HUES48 (cell line): Measurements from ENCODE around the gene NKAIN1.
"Not testable (repeated sequence)": the region's sequence is repeated elsewhere in the genome, so short reads cannot be mapped to it uniquely, and the experiment has no call there.

Experiments
- H3K27ac ChIP-seq: one replicate; pipeline ENCODE4 v1.7.0; 2013; ENCODE audit warnings: low read depth, low read length, inconsistent platforms
- H3K27me3 ChIP-seq: 2 replicates; pipeline ENCODE4 v1.6.1; 2013; ENCODE audit warnings: mild to moderate bottlenecking, low read length; ENCODE audit not compliant: control insufficient read depth, insufficient read depth
- H3K36me3 ChIP-seq: 2 replicates; pipeline ENCODE4 v1.6.1; 2013; ENCODE audit warnings: low read length; ENCODE audit not compliant: control insufficient read depth, insufficient read depth
- H3K4me1 ChIP-seq: 2 replicates; pipeline ENCODE4 v1.6.1; 2013; ENCODE audit warnings: mild to moderate bottlenecking, low read length; ENCODE audit not compliant: control insufficient read depth, insufficient read depth
- H3K4me3 ChIP-seq: 2 replicates; pipeline ENCODE4 v1.5.1; 2013; ENCODE audit warnings: mild to moderate bottlenecking, low read depth, low read length
- H3K9ac ChIP-seq: 2 replicates; pipeline ENCODE4 v1.6.1; 2013; ENCODE audit warnings: mild to moderate bottlenecking, low read depth, low read length, moderate library complexity
- H3K9me3 ChIP-seq: 2 replicates; pipeline ENCODE4 v1.6.1; 2013; ENCODE audit warnings: low read length; ENCODE audit not compliant: control insufficient read depth, insufficient read depth

NKAIN1 gene

DNA sequence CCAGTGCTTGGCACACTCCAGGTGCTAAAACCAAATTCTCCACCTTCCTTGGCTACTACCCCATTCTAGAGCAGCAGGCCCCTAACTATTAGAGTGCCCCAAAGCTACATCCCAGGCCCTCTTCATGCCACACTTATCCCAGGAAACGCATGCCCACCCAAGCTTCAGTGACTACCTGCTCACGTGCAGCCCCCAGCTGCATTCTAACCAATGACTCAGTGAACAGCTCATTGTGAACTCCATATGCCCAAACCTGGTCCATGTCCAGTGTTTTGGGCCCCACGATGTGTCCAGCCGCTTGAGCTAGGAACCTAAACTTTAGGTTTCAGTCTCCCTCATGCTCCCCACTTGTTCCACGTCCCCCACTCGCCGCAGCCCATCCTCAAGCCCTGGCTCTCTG, 41.5 kb downstream of the NKAIN1 start:
- Histone ChIP-seq H3K9ac (no peak overlapping the region), H3K36me3 (no peaks in the 10 kb centered on the region), H3K27ac (no peak overlapping the region), H3K4me3 (no peak overlapping the region), H3K4me1 (peaks cover 5% of the 10 kb centered on the region; the same call in 1 of the 2 replicates), H3K27me3 (no peaks in the 10 kb centered on the region), H3K9me3 (no peaks in the 10 kb centered on the region)

DNA sequence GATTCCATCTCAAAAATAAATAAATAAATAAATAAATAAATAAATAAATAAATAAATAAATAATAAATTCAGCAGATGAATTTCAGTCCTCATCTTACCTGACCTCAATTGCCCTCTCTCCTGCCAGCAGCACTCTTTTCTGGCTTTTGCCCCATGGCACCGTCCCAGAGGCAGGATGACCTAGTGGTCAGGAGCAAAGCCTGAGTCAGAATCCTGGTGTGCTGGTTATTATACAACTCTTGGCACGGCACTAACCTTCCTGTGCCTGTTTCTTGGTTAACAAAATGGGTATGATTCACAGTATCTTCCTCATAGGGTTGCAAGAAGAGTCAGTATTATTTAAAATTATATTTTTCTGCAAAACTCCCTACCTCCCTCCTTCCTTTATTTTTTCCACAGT, 43.0 kb downstream of the NKAIN1 start:
- Histone ChIP-seq H3K27me3 (no peaks in the 10 kb centered on the region), H3K4me3 (no peak overlapping the region), H3K9me3 (no peaks in the 10 kb centered on the region), H3K27ac (no peak overlapping the region), H3K9ac (no peak overlapping the region), H3K4me1 (peaks cover 5% of the 10 kb centered on the region; the same call in 1 of the 2 replicates), H3K36me3 (no peaks in the 10 kb centered on the region)

DNA sequence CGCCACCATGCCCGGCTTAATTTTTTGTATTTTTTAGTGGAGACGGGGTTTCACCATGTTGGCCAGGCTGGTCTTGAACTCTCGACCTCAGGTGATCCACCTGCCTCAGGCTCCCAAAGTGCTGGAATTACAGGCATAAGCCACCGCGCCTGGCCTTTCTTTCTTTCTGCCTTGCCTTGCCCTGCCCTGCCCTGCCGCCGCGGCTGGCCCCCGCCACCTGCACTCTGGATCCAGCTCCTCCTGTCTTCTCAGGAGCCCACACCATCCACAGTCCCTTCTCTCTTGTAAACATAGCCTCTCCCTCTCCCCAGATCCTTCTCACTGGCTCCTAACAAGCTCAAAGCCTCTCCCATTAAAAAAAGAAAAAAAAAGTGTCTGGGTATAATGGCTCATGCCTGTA, 44.4 kb downstream of the NKAIN1 start:
- not testable (repeated sequence) for H3K27me3 ChIP-seq, H3K4me1 ChIP-seq, H3K36me3 ChIP-seq, H3K27ac ChIP-seq, H3K9ac ChIP-seq, H3K4me3 ChIP-seq, H3K9me3 ChIP-seq

GRCh38 chr1:31193729-31194128, 46.0 kb downstream of the NKAIN1 start:
- H3K27ac ChIP-seq, result no peak overlapping the region
- no peaks in the 10 kb centered on the region for H3K27me3 ChIP-seq
- H3K4me3 ChIP-seq, result no peak overlapping the region
- H3K9ac ChIP-seq, result no peak overlapping the region
- no peaks in the 10 kb centered on the region for H3K36me3 ChIP-seq
- H3K4me1 ChIP-seq, result peaks cover 1% of the 10 kb centered on the region; the same call in 1 of the 2 replicates
- no peaks in the 10 kb centered on the region for H3K9me3 ChIP-seq

DNA sequence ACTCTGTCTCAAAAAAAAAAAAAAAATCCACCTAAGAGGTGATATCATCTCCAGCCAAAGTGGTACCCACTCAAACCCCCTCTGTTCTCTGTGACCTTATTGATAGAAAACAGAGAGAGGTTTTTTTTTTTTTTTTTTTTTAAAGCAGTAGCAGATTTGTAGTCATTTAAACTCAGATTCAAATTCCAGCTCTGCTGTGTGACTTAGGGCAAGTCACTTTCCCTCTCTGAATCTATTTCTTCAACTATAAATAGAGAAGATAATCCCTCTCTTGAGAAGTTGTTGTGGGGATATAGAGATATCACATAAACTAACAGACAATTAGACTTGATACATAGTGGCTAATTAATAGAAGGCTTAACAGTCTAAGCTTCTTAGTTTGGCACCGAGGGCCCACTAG, 48.4 kb downstream of the NKAIN1 start:
- Histone ChIP-seq H3K4me3 (no peak overlapping the region), H3K9ac (no peak overlapping the region), H3K9me3 (no peaks in the 10 kb centered on the region), H3K36me3 (no peaks in the 10 kb centered on the region), H3K27ac (no peak overlapping the region), H3K4me1 (no peaks in the 10 kb centered on the region), H3K27me3 (no peaks in the 10 kb centered on the region)

- no peaks in the 10 kb centered on the region for H3K27me3 ChIP-seq
- no peaks in the 10 kb centered on the region for H3K9me3 ChIP-seq
- H3K27ac ChIP-seq, result no peak overlapping the region
- no peak overlapping the region for H3K9ac ChIP-seq
- no peaks in the 10 kb centered on the region for H3K4me1 ChIP-seq
- H3K4me3 ChIP-seq, result no peak overlapping the region
- H3K36me3 ChIP-seq, result no peaks in the 10 kb centered on the region
These were observed 49.7 kb downstream of the NKAIN1 start for GRCh38 chr1:31189696-31190674.

DNA sequence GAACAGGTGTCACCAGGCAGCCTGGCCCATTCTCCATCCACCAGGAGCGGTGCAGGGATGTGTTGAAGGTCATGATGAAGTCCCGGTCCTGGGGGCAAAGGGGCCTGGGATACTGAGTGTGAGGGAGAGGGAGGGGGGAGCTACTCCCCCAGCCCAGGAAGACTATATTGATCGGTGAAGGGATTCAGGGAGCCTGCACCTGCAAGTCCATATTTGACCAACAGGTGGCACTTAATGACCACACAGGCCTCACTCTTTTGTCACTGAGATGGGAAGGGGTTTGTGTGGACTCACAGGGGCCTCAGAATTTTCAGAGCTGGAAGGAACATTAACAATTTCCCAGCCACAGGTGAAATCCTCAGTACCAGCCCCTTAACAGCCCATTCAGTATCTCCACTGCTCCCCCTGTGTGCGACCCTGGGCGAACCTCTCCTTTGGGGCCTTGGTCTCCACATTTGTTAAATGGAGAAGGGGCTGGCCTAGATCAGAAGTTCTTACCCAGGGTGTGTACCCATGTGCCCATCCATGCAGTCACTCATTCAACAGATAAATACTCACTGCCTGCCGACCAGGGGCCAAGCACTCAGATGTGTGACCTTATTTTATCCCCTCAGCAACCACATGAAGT, 55.6 kb downstream of the NKAIN1 start:
- no peak overlapping the region for H3K27ac ChIP-seq
- no peaks in the 10 kb centered on the region for H3K4me1 ChIP-seq
- H3K36me3 ChIP-seq, result no peaks in the 10 kb centered on the region
- no peaks in the 10 kb centered on the region; the same call in 1 of the 2 replicates for H3K27me3 ChIP-seq
- H3K4me3 ChIP-seq, result no peak overlapping the region
- H3K9me3 ChIP-seq, result no peaks in the 10 kb centered on the region
- no peak overlapping the region for H3K9ac ChIP-seq

DNA sequence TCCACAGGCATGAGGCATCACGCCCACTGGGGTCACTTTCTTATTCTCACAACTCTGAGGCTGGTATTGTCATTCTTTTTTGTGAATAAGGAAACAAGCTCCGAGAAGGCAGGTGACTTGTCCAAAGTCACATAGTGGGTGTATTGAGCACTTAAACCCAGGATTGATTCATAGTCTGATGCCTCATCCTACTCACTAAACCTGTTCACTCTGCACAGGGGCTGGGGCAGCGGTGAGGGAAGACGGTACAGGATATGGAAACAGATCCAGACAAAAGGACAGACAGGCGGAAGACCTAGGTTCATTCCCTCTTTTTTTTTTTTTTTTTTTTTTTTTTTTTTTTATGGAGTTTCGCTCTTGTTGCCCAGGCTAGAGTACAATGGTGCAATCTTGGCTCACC, 56.6 kb downstream of the NKAIN1 start:
- Histone ChIP-seq H3K27ac (no peak overlapping the region), H3K4me1 (no peaks in the 10 kb centered on the region), H3K27me3 (no peaks in the 10 kb centered on the region; the same call in 1 of the 2 replicates), H3K36me3 (no peaks in the 10 kb centered on the region), H3K4me3 (no peak overlapping the region), H3K9me3 (no peaks in the 10 kb centered on the region), H3K9ac (no peak overlapping the region)

GRCh38 chr1:31182352-31182751, 57.3 kb downstream of the NKAIN1 start:
- H3K4me1 ChIP-seq, result no peaks in the 10 kb centered on the region
- no peaks in the 10 kb centered on the region for H3K9me3 ChIP-seq
- H3K9ac ChIP-seq, result no peak overlapping the region
- no peak overlapping the region for H3K27ac ChIP-seq
- no peaks in the 10 kb centered on the region; the same call in 1 of the 2 replicates for H3K27me3 ChIP-seq
- H3K36me3 ChIP-seq, result no peaks in the 10 kb centered on the region
- peak overlapping the region; percentile 56 for H3K4me3 ChIP-seq

- H3K36me3 ChIP-seq, result no peaks in the 10 kb centered on the region
- no peak overlapping the region for H3K9ac ChIP-seq
- no peaks in the 10 kb centered on the region; the same call in 1 of the 2 replicates for H3K27me3 ChIP-seq
- H3K27ac ChIP-seq, result no peak overlapping the region
- no peaks in the 10 kb centered on the region for H3K4me1 ChIP-seq
- H3K9me3 ChIP-seq, result no peaks in the 10 kb centered on the region
- H3K4me3 ChIP-seq, result peak overlapping the region; percentile 56
These were observed 58.0 kb downstream of the NKAIN1 start for GRCh38 chr1:31181515-31182343.
